ENCODE data around the gene PCP2. TPM values are rescaled to one million over a fixed set of nuclear protein-coding genes. Genes with fewer than 3 reads are reported as not detected.

PCP2 gene
- total RNA-seq, 1 donor from 2014 or later = 0.34 TPM

Other genes starting within 250 kb of the PCP2 start
- 1.4 and 1.5 TPM in 2 replicates for gene PEX11G, start 144.7 kb downstream of the PCP2 start, total RNA-seq
- gene ZNF358, start 117.6 kb downstream of the PCP2 start, total RNA-seq = 4.8 and 5.2 TPM in 2 replicates
- gene MCOLN1, start 111.1 kb downstream of the PCP2 start, total RNA-seq = 14.0 and 14.4 TPM in 2 replicates
- gene PNPLA6, start 98.0 kb downstream of the PCP2 start, total RNA-seq = 131 and 136 TPM in 2 replicates
- gene CAMSAP3, start 37.9 kb downstream of the PCP2 start, total RNA-seq = 0.37 and 0.67 TPM in 2 replicates
- 50.7 and 51.2 TPM in 2 replicates for gene XAB2, start 4.2 kb downstream of the PCP2 start, total RNA-seq
- gene PET100, start 3.9 kb downstream of the PCP2 start, total RNA-seq = 88.5 and 93.4 TPM in 2 replicates
- gene STXBP2, start 3.4 kb upstream of the PCP2 start, total RNA-seq = 101 and 102 TPM in 2 replicates
- gene RETN, start 35.3 kb upstream of the PCP2 start, total RNA-seq = not detected in 2 replicates
- gene MCEMP1, start 43.4 kb upstream of the PCP2 start, total RNA-seq = not detected in 2 replicates
- 72.2 and 86.8 TPM in 2 replicates for gene TRAPPC5, start 47.1 kb upstream of the PCP2 start, total RNA-seq
- gene FCER2, start 68.4 kb upstream of the PCP2 start, total RNA-seq = not detected in 2 replicates
- gene CLEC4G, start 98.4 kb upstream of the PCP2 start, total RNA-seq = not detected in 2 replicates
- not detected in 2 replicates for gene CD209, start 113.8 kb upstream of the PCP2 start, total RNA-seq
- gene CLEC4M, start 129.5 kb upstream of the PCP2 start, total RNA-seq = not detected in 2 replicates
- gene EVI5L, start 196.5 kb upstream of the PCP2 start, total RNA-seq = 4.4 TPM in 2 replicates
- 0.05 and 0.17 TPM in 2 replicates for gene PRR36, start 240.7 kb upstream of the PCP2 start, total RNA-seq

Measured in activated T-helper 1 cell treated with anti-CD3 and anti-CD28 coated beads, Interleukin-12 subunit alpha, Interleukin-12 subunit beta, Interleukin-2, Interleukin-4 antibody, amounts not matched to agents 30 ng/mL and 10 ng/mL and 1 ng/mL, durations not matched to agents 14 hours and 24 hours and 36 hours (primary cell).